ENCODE results near the gene GABRB3.
A peak's percentile ranks its signal among the peaks of the same experiment; 100 is the strongest.

The GABRB3 gene

DNA sequence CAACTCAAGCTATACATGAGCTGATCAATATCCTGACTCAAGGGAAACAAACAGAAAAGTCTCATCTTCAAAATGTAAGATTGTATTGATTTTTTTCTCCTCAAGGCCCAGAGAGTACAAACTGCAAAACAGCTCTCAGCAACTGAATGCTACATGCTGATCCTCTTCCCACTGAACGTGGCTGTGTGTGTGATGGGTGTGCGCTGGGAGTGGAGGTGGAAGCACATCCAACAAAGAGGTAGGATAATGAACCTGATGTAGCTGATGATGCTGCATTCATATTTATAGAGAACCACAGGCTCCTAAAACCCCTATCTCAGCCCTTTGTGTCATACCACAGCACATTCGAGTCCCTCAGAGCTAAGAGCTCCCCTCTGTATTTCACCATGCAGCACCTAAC, 56.8 kb downstream of the GABRB3 start:
- Mint-ChIP-seq H3K4me3 (no peak overlapping the region), H3K27ac (no peak overlapping the region), H3K9me3 (peaks cover 23 to 32% of the 10 kb centered on the region in 2 donors), H3K4me1 (no peaks in the 10 kb centered on the region), H3K27me3 (peaks cover 13% of the 10 kb centered on the region)
- no peak for DNase-seq
- no peak for ATAC-seq

GRCh38 chr15:26713498-26713897, 59.4 kb downstream of the GABRB3 start:
- Mint-ChIP-seq H3K4me3 (no peak overlapping the region), H3K27ac (peak overlapping the region in 1 of 2 donors; percentile 64), H3K9me3 (peaks cover 18 to 26% of the 10 kb centered on the region in 2 donors), H3K27me3 (peaks cover 7% of the 10 kb centered on the region), H3K4me1 (no peaks in the 10 kb centered on the region)
- DNase-seq (no peak), ATAC-seq (no peak)

GRCh38 chr15:26712335-26712734, 60.5 kb downstream of the GABRB3 start:
- H3K27ac Mint-ChIP-seq, result no peak overlapping the region
- ATAC-seq (no peak), DNase-seq (no peak)
- peaks cover 7% of the 10 kb centered on the region for H3K27me3 Mint-ChIP-seq
- peaks cover 15 to 29% of the 10 kb centered on the region in 2 donors for H3K9me3 Mint-ChIP-seq
- H3K4me1 Mint-ChIP-seq, result no peaks in the 10 kb centered on the region
- no peak overlapping the region for H3K4me3 Mint-ChIP-seq

DNA sequence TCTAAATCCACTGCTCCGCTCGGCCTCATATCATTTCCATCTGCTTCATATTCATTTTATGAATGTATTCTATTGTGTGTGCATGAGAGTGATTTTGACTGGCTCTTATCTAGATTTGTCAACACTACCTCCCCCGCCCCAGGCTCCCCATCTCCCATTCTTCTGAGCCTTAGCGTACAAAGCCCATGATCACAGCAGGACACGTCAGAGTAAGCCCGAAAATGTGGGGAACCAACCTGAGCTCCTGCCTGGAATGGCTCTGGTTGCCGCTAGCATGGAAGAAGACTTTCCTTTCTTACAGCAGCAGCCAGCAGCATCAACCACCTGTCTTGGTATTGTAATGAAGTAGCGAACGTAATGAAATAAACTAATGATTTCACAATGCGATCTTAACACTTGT, 61.4 kb downstream of the GABRB3 start:
- no peaks in the 10 kb centered on the region for H3K4me1 Mint-ChIP-seq
- H3K27me3 Mint-ChIP-seq, result peaks cover 7% of the 10 kb centered on the region
- ATAC-seq (no peak), DNase-seq (no peak)
- H3K27ac Mint-ChIP-seq, result no peak overlapping the region
- no peak overlapping the region for H3K4me3 Mint-ChIP-seq
- H3K9me3 Mint-ChIP-seq, result peaks cover 11 to 32% of the 10 kb centered on the region in 2 donors

DNA sequence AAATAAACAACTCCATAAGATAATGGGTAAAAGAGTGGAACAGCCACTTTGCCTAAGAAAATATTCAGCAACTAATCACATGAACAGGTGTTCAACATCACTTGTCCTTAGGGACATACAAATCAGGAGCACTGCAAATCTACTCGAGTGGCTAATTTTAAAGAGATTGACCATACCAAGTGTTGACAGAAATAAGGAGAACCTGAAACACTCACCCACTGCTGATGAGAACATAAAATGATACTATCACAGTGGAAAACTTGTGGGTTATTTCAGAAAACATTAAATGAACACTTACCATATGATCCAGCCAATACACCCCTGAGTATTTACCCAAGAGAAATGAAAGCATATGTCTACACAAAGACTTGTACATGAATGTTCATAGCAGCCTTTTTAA, 70.5 kb downstream of the GABRB3 start:
- Mint-ChIP-seq H3K9me3 (peaks cover 16 to 28% of the 10 kb centered on the region in 2 donors), H3K27ac (no peak overlapping the region), H3K4me1 (no peaks in the 10 kb centered on the region), H3K27me3 (no peaks in the 10 kb centered on the region), H3K4me3 (no peak overlapping the region)
- DNase-seq (no peak), ATAC-seq (no peak)

GRCh38 chr15:26698555-26698954, 74.3 kb downstream of the GABRB3 start:
- H3K4me3 Mint-ChIP-seq, result no peak overlapping the region
- no peak for DNase-seq

DNA sequence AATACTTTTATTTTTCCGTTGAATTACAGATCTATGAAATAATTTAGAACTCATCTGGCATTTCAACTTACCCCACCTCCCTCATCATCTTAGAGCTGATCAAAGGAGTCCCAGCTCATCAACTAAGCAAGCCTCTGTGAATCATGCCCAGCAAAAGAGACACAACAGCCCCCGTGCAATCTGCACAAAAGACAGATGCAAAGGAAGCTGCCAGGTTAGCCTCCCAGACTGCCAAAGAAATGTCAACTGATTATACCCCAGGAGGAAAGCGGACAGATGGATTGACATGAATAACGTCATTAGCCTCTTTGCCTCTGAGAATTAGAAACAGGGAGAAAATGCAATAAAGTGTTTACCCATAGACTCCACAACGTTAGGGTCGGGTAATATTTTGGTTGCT, 75.0 kb downstream of the GABRB3 start:
- H3K27ac Mint-ChIP-seq, result peak overlapping the region in 1 of 2 donors; percentile 81
- H3K9me3 Mint-ChIP-seq, result peaks cover 28 to 29% of the 10 kb centered on the region in 2 donors

More at GRCh38 chr15:26698555-26698954, 74.3 kb downstream of the GABRB3 start:
- H3K27me3 Mint-ChIP-seq, result no peaks in the 10 kb centered on the region
- no peak for ATAC-seq
- H3K9me3 Mint-ChIP-seq, result peaks cover 22 to 27% of the 10 kb centered on the region in 2 donors
- H3K27ac Mint-ChIP-seq, result no peak overlapping the region
- H3K4me1 Mint-ChIP-seq, result no peaks in the 10 kb centered on the region

GRCh38 chr15:26691249-26691648, 81.6 kb downstream of the GABRB3 start:
- H3K4me3 Mint-ChIP-seq, result no peak overlapping the region
- H3K4me1 Mint-ChIP-seq, result no peaks in the 10 kb centered on the region
- no peak overlapping the region for H3K27ac Mint-ChIP-seq
- peaks cover 13 to 23% of the 10 kb centered on the region in 2 donors for H3K9me3 Mint-ChIP-seq
- ATAC-seq (no peak), DNase-seq (no peak)
- no peaks in the 10 kb centered on the region for H3K27me3 Mint-ChIP-seq

More for the DNA sequence above, 75.0 kb downstream of the GABRB3 start:
- H3K27me3 Mint-ChIP-seq, result no peaks in the 10 kb centered on the region
- no peak for DNase-seq
- no peak overlapping the region for H3K4me3 Mint-ChIP-seq
- no peaks in the 10 kb centered on the region for H3K4me1 Mint-ChIP-seq
- no peak for ATAC-seq

DNA sequence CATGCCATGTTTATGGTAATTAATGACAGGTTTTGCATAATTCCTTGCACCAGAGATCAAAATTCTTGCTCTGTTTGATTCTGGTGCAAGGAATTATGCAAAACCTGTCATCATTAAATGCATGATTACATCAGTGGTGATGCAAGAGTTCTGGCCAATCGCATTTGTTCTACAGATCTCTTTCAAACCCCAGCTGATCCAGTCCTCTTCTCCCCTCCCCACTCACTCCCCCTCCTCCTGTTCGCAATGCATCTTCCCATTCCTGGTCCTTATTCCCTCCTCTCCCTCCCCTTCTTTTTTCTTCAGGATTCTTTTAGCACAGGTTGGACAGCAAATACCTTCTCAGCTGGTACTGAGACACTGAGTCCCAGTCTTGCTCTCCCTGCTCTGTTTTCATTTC, 82.1 kb downstream of the GABRB3 start:
- Mint-ChIP-seq H3K4me1 (no peaks in the 10 kb centered on the region), H3K27ac (no peak overlapping the region), H3K9me3 (peaks cover 13 to 23% of the 10 kb centered on the region in 2 donors), H3K27me3 (no peaks in the 10 kb centered on the region), H3K4me3 (no peak overlapping the region)
- ATAC-seq (no peak), DNase-seq (no peak)

DNA sequence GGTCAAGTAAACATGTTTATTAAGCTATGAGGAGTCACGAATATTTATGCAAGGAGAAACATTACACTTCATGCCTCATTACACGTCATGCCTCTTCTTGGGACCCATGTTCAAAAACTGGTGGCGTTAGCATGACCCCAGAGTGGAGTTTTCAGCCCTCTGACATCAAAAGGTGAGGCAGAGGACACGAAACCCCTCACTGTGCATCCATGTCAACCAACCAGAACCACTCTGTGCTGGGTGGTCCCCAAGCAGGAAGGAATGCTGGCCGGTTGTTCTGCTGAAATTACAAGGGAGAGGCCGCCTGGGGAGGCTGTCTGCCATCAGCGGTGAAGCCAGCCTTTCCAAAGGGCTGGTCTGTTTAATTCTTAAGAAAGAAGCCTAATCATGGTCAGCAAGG, 83.4 kb downstream of the GABRB3 start:
- H3K4me1 Mint-ChIP-seq, result no peaks in the 10 kb centered on the region
- H3K9me3 Mint-ChIP-seq, result peaks cover 11 to 20% of the 10 kb centered on the region in 2 donors
- DNase-seq, result no peak
- no peak overlapping the region for H3K27ac Mint-ChIP-seq
- no peak overlapping the region for H3K4me3 Mint-ChIP-seq
- no peaks in the 10 kb centered on the region for H3K27me3 Mint-ChIP-seq
- ATAC-seq, result no peak

GRCh38 chr15:26686547-26687187, 86.2 kb downstream of the GABRB3 start:
- Mint-ChIP-seq H3K4me3 (no peak overlapping the region), H3K4me1 (no peaks in the 10 kb centered on the region), H3K27ac (no peak overlapping the region), H3K9me3 (peaks cover 9 to 18% of the 10 kb centered on the region in 2 donors), H3K27me3 (no peaks in the 10 kb centered on the region)
- DNase-seq (no peak), ATAC-seq (no peak)

DNA sequence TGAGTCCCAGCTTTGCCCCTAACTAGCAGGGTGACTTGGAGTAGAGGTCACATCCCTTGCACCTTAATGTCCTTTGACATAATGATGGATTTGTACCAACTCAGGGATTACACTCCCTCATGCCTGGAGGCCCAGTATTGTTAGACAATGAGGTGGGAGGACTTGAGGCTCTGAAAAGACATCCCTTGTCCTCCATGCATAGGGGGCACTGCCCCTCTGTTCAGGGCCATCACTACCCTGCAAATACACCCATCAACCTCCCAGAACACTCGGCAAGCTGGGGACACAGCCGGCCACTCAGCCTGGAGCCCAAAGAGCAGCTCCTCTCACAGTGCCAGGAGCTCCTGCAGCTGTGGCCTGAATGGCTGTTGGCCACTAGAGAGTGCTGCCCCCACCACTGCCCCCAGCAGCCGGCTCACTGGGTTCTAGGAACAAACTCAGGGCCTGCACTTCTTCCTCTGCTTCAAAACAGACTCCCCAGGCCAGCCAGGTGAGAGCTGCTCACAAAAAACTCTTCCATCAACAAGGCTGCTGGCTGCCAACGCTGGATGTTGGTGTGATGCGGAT, 90.2 kb downstream of the GABRB3 start:
- H3K27ac Mint-ChIP-seq, result no peak overlapping the region
- DNase-seq, result no peak
- no peak for ATAC-seq
- H3K4me3 Mint-ChIP-seq, result no peak overlapping the region
- peaks cover 14 to 24% of the 10 kb centered on the region in 2 donors for H3K9me3 Mint-ChIP-seq
- no peaks in the 10 kb centered on the region for H3K4me1 Mint-ChIP-seq
- no peaks in the 10 kb centered on the region for H3K27me3 Mint-ChIP-seq

GRCh38 chr15:26679927-26680326, 92.9 kb downstream of the GABRB3 start:
- no peak for DNase-seq
- H3K9me3 Mint-ChIP-seq, result peaks cover 19 to 22% of the 10 kb centered on the region in 2 donors
- no peak overlapping the region for H3K27ac Mint-ChIP-seq
- no peak overlapping the region for H3K4me3 Mint-ChIP-seq
- H3K27me3 Mint-ChIP-seq, result no peaks in the 10 kb centered on the region
- ATAC-seq, result no peak
- no peaks in the 10 kb centered on the region for H3K4me1 Mint-ChIP-seq

- no peak for ATAC-seq
- Mint-ChIP-seq H3K27me3 (no peaks in the 10 kb centered on the region), H3K27ac (no peak overlapping the region), H3K9me3 (peaks cover 7 to 10% of the 10 kb centered on the region in 2 donors), H3K4me1 (no peaks in the 10 kb centered on the region), H3K4me3 (no peak overlapping the region)
- no peak for DNase-seq
These were observed 96.8 kb downstream of the GABRB3 start for GRCh38 chr15:26676115-26676514.

GRCh38 chr15:26674467-26674866, 98.4 kb downstream of the GABRB3 start:
- H3K4me1 Mint-ChIP-seq, result no peaks in the 10 kb centered on the region
- no peak overlapping the region for H3K4me3 Mint-ChIP-seq
- DNase-seq (no peak), ATAC-seq (no peak)
- peak overlapping the region in 1 of 2 donors; percentile 35 for H3K27ac Mint-ChIP-seq
- H3K9me3 Mint-ChIP-seq, result peaks cover 5 to 7% of the 10 kb centered on the region in 2 donors
- no peaks in the 10 kb centered on the region for H3K27me3 Mint-ChIP-seq

- Mint-ChIP-seq H3K27ac (no peak overlapping the region), H3K4me1 (no peaks in the 10 kb centered on the region), H3K27me3 (no peaks in the 10 kb centered on the region), H3K9me3 (peaks cover 5% of the 10 kb centered on the region in 2 donors), H3K4me3 (no peak overlapping the region)
- DNase-seq (no peak), ATAC-seq (no peak)
These were observed 99.4 kb downstream of the GABRB3 start for GRCh38 chr15:26673445-26673844.

DNA sequence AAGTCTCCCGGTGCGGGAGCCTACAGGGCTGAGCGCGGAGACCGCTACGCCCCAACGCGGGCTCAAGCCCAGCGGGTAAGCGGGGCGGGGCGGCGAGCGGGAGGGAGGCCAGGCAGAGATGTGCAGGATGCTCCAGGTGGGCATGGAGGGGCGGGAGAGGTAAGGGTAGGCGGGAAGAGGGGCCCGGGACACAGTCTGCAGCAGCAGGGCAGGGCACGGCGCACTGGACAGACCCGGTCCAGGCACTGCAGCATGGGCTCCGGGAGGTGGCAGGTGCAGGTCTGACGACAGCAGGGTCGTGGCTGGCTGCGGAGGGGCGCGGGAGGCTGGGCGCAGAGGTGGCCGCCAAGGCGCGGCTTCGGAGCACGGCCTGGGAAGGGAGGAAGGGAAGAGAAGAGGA, 102.8 kb downstream of the GABRB3 start:
- DNase-seq (no peak), ATAC-seq (no peak)
- no peak overlapping the region for H3K27ac Mint-ChIP-seq
- H3K9me3 Mint-ChIP-seq, result peaks cover 0 to 4% of the 10 kb centered on the region in 2 donors
- H3K4me3 Mint-ChIP-seq, result no peak overlapping the region
- H3K4me1 Mint-ChIP-seq, result no peaks in the 10 kb centered on the region
- H3K27me3 Mint-ChIP-seq, result no peaks in the 10 kb centered on the region

All from stimulated activated naive CD8-positive, alpha-beta T cell treated with anti-CD3 and anti-CD28 coated beads, Interleukin-15, amount 100 ng/mL, for 72 hours (primary cell).